ENCODE measurements around the gene METAP1. TPM values are rescaled to one million over a fixed set of nuclear protein-coding genes. Genes with fewer than 3 reads are reported as not detected.

The METAP1 gene
- total RNA-seq, 2 experiments from 2014 or later = 42.6 to 52.8 TPM

DNA sequence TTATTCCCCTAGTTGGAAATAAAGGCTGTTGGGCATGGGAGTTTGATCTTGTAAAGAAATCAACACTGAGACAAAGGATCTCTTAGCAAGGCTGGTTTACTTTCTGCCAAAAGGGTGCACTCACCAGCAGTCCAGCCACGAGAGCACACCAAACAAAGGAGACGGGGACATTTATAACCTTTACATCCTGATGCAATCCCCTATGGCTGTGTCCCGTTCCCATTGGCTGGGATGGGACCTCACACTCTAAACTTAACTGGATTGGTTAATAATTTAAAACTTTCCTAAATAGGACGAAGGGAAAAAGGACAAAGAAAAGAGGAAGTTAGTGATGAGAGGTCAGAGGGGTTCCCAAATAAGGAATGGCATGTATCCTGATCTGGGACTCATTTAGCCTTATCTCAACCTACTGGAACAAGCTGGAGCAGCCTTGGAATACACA is 17.9 kb downstream of the METAP1 start:
- H3K79me2 ChIP-seq (ENCODE audit: insufficient read depth, low read depth, low read length) = peaks cover 100% of the 10 kb centered on the region
- H3K9me2 ChIP-seq (ENCODE audit: insufficient read depth, low read length) = no peaks in the 10 kb centered on the region
- peaks cover 83% of the 10 kb centered on the region for H3K36me3 ChIP-seq (ENCODE audit: insufficient read depth, low read length)
- H3K4me3 ChIP-seq (ENCODE audit: low read depth, low read length, poor library complexity, severe bottlenecking) = no peak overlapping the region
- BruUV-seq (replicated peaks) = no TSS peak
- H3K4me2 ChIP-seq (ENCODE audit: low read length) = no peak overlapping the region
- no peaks in the 10 kb centered on the region for H3K4me1 ChIP-seq (ENCODE audit: insufficient read depth, low read length, poor library complexity, severe bottlenecking)
- no peak for DNase-seq (ENCODE audit: low spot score)
- H3K9me3 ChIP-seq (ENCODE audit: low read length) = peaks cover 28% of the 10 kb centered on the region; the same call in 1 of the 2 replicates
- H2AFZ ChIP-seq (ENCODE audit: low read length) = no peak overlapping the region
- no peaks in the 10 kb centered on the region; the same call in 1 of the 2 replicates for H4K20me1 ChIP-seq (ENCODE audit: insufficient read depth, low read length)
- TF ChIP-seq, protein P1, sequence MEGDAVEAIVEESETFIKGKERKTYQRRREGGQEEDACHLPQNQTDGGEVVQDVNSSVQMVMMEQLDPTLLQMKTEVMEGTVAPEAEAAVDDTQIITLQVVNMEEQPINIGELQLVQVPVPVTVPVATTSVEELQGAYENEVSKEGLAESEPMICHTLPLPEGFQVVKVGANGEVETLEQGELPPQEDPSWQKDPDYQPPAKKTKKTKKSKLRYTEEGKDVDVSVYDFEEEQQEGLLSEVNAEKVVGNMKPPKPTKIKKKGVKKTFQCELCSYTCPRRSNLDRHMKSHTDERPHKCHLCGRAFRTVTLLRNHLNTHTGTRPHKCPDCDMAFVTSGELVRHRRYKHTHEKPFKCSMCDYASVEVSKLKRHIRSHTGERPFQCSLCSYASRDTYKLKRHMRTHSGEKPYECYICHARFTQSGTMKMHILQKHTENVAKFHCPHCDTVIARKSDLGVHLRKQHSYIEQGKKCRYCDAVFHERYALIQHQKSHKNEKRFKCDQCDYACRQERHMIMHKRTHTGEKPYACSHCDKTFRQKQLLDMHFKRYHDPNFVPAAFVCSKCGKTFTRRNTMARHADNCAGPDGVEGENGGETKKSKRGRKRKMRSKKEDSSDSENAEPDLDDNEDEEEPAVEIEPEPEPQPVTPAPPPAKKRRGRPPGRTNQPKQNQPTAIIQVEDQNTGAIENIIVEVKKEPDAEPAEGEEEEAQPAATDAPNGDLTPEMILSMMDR (conservative IDR thresholded peaks at IDR 0.05; ENCODE audit: low read length) = no peak
- no peak for TF ChIP-seq EZH2phosphoT487 (IDR thresholded peaks at IDR 0.05; ENCODE audit: borderline replicate concordance, low read depth, low read length)
- CTCF ChIA-PET (ENCODE audit: unreplicated experiment) = no interaction called here
- POLR2A ChIA-PET = interaction anchor here (1.0 kb wide), 1 partner anchor 43 kb away, joined by 4 read pairs; no protein-coding TSS in a partner anchor
- intact Hi-C loops (cut with micrococcal nuclease; ENCODE audit: unreplicated experiment) = no loop called here
- H3K27ac ChIP-seq (ENCODE audit: low read depth, low read length, poor library complexity, severe bottlenecking) = no peak overlapping the region

DNA sequence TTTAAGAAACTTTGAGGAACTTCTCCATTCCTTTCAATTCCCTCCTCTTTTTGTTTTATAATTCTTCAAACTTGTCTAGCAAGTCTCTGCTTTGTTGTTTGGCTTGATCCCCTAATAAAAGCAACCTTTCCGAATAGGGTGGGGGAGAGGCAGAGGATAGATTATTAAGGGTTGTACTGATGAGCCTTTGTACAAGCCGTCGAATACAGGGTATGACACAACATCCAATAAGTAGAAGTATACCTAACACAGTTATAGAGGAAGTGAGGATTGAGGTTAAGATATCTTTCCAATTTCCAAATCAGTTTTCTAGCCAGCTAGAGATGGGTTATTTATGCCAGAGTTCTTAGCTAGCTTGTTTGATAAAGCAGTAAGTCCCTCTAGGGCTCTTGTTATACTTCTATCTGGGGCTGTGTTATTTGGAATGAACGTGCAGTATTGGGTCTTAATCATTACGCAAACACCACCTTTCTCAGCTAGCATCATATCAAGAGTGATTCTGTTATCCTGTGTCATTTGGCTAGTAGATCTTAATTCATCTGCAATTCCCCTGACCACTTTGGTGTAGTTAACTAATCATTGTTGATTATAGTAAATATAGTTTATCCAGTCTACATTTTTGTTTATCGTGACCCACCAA is 18.5 kb downstream of the METAP1 start:
- H3K9me2 ChIP-seq (ENCODE audit: insufficient read depth, low read length) = no peaks in the 10 kb centered on the region
- no peak overlapping the region for H2AFZ ChIP-seq (ENCODE audit: low read length)
- no peak overlapping the region for H3K4me2 ChIP-seq (ENCODE audit: low read length)
- intact Hi-C loops (cut with micrococcal nuclease; ENCODE audit: unreplicated experiment) = no loop called here
- no peaks in the 10 kb centered on the region; the same call in 1 of the 2 replicates for H4K20me1 ChIP-seq (ENCODE audit: insufficient read depth, low read length)
- H3K27ac ChIP-seq (ENCODE audit: low read depth, low read length, poor library complexity, severe bottlenecking) = no peak overlapping the region
- POLR2A ChIA-PET = interaction anchor here (0.5 to 1.4 kb wide), 4 partner anchors 14 to 42 kb away, joined by 3 to 4 read pairs (median 4); partner anchors contain the start of gene METAP1
- H3K79me2 ChIP-seq (ENCODE audit: insufficient read depth, low read depth, low read length) = peaks cover 100% of the 10 kb centered on the region
- CTCF ChIA-PET (ENCODE audit: unreplicated experiment) = no interaction called here
- DNase-seq (ENCODE audit: low spot score) = no peak
- no peak overlapping the region for H3K4me3 ChIP-seq (ENCODE audit: low read depth, low read length, poor library complexity, severe bottlenecking)
- TF ChIP-seq, protein P1 (conservative IDR thresholded peaks at IDR 0.05; ENCODE audit: low read length) = no peak
- no peak for TF ChIP-seq EZH2phosphoT487 (IDR thresholded peaks at IDR 0.05; ENCODE audit: borderline replicate concordance, low read depth, low read length)
- no peaks in the 10 kb centered on the region for H3K4me1 ChIP-seq (ENCODE audit: insufficient read depth, low read length, poor library complexity, severe bottlenecking)
- peaks cover 28% of the 10 kb centered on the region; the same call in 1 of the 2 replicates for H3K9me3 ChIP-seq (ENCODE audit: low read length)
- peaks cover 87% of the 10 kb centered on the region for H3K36me3 ChIP-seq (ENCODE audit: insufficient read depth, low read length)
- no TSS peak for BruUV-seq (replicated peaks)

DNA sequence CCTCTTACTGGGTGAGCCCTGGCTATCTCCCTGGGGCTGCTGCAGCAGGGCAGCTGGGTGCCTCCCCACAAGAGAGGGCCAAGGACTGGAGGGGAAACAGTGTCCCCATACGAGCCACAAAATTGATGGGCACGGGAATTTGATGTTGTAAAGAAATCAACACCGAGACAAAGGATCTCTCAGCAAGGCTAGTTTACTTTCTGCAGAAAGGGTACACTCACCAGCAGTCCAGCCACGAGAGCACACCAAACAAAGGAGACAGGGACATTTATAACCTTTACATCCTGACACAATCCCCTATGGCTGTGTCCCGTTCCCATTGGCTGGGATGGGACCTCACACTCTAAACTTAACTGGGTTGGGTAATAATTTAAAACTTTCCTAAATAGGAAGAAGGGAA is 25.9 kb downstream of the METAP1 start:
- Histone ChIP-seq H3K9me2 (ENCODE audit: insufficient read depth, low read length) (no peaks in the 10 kb centered on the region), H3K4me2 (ENCODE audit: low read length) (no peak overlapping the region), H4K20me1 (ENCODE audit: insufficient read depth, low read length) (peaks cover 7% of the 10 kb centered on the region; the same call in 1 of the 2 replicates), H2AFZ (ENCODE audit: low read length) (no peak overlapping the region), H3K36me3 (ENCODE audit: insufficient read depth, low read length) (peaks cover 67% of the 10 kb centered on the region), H3K4me3 (ENCODE audit: low read depth, low read length, poor library complexity, severe bottlenecking) (no peak overlapping the region), H3K79me2 (ENCODE audit: insufficient read depth, low read depth, low read length) (peaks cover 93% of the 10 kb centered on the region), H3K4me1 (ENCODE audit: insufficient read depth, low read length, poor library complexity, severe bottlenecking) (no peaks in the 10 kb centered on the region), H3K9me3 (ENCODE audit: low read length) (peaks cover 21% of the 10 kb centered on the region), H3K27ac (ENCODE audit: low read depth, low read length, poor library complexity, severe bottlenecking) (no peak overlapping the region)
- POLR2A ChIA-PET = no interaction called here
- BruUV-seq (replicated peaks) = no TSS peak
- intact Hi-C loops (cut with micrococcal nuclease; ENCODE audit: unreplicated experiment) = no loop called here
- CTCF ChIA-PET (ENCODE audit: unreplicated experiment) = no interaction called here
- DNase-seq (ENCODE audit: low spot score) = no peak
- no peak for TF ChIP-seq EZH2phosphoT487 (IDR thresholded peaks at IDR 0.05; ENCODE audit: borderline replicate concordance, low read depth, low read length)
- TF ChIP-seq, protein P1 (conservative IDR thresholded peaks at IDR 0.05; ENCODE audit: low read length) = no peak

All from OCI-LY7 (cell line).